ENCODE data around the gene NUTM2F.
A peak's percentile ranks its signal among the peaks of the same experiment; 100 is the strongest.
"Not testable (repeated sequence)": the region's sequence is repeated elsewhere in the genome, so short reads cannot be mapped to it uniquely, and the experiment has no call there.

Gene NUTM2F, protein sequence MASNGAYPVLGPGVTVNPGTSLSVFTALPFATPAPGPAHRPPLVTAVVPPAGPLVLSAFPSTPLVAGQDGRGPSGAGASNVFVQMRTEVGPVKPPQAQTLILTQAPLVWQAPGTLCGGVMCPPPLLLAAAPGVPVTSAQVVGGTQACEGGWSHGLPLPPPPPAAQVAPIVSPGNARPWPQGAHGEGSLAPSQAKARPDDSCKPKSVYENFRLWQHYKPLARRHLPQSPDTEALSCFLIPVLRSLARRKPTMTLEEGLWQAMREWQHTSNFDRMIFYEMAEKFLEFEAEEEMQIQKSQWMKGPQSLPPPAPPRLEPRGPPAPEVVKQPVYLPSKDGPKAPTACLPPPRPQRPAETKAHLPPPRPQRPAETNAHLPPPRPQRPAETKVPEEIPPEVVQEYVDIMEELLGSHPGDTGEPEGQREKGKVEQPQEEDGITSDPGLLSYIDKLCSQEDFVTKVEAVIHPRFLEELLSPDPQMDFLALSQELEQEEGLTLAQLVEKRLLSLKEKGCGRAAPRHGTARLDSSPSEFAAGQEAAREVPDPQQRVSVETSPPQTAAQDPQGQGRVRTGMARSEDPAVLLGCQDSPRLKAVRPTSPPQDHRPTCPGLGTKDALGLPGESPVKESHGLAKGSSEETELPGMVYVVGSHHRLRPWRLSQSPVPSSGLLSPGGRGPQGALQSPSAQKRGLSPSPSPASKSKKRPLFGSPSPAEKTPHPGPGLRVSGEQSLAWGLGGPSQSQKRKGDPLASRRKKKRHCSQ

DNA sequence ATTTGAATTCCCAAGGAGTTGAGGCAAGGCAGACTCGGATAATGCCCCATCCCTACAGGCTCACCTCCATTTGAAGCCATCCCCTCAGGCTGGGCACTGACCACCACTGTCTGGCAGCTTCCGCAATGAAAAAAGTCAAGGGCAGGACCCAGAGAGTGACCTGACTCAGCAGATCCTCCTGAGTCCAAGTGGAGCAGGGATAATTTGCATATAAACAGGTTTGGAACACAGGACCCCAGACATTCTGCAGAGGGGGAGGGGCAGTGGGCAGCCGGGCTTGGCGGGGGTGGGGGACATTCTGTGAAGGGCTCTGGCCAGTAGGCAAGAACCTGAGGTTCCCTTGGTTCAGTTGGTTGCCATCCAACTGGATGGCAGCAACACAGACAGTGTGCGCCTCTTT, at the start of gene NUTM2F:
NUTM2F (minus strand) TSS at position 101 of the 400 bp plus-strand sequence; CDS start at position 80, 21 bp downstream.
- H3K4me3 ChIP-seq (ENCODE audit: low read depth, low read length): not testable (repeated sequence)

DNA sequence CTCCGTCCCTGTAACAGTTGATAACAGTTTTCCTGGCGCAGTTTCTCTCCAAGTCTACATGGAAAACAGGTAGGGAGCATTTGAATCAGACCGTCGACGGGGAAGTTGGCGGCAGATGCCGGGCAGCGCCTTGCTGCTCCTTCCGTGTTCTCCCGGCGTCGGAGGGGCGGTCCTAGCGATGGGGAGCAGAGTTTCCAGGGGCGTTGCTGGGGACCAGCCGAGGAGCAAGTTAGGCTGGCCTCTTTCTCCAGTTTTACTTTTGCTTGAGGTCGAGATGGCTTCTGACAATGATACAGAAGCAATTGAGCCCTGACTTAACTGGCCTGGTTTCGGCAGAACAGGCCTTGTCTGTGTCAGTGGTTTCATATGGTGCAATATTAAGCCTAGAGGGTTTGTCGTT, 46.8 kb upstream of the NUTM2F start:
- peak overlapping the region; percentile 56 for H3K4me3 ChIP-seq (ENCODE audit: low read depth, low read length)

DNA sequence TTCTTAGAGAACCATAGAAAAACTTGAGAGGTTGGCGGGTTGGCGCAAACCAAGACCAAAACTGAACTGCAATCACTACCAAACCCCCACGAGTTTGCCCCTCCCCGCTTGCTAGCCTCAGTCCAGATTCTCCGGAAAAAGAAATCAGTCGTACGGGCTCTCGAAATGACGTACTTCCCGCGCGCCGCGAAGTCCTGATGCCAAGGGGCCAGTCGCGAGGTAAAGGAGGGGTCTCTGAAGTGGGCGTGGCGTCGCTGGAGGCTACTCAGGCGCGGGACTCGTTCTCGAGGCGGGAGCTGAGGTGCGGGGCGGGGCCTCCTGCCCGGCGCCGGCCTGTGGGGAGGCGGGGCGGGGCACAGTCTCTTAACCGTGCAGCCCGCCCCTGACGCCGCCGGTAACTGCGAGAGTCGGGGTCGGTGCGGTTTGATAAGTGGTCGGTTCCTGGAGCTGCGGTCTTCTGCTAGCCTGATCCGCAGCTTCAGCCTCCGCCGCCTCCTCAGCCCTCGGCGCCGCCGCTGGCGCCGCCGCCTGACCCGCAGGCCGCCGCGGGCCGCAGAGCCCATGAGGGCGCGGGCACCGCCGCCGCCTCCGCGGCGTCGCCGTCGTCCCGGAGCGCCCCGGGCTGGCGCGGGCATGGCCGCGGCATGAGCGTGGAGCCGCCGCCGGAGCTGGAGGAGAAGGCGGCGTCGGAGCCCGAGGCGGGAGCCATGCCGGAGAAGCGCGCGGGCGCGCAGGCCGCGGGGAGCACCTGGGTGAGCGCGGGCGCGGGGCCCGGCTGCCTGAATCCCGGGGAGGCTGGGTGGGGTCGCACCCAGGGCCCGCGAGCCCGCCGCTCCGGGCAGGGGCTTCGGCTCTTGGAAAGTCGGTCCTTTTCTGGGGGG, 46.0 kb upstream of the NUTM2F start:
- H3K4me3 ChIP-seq (ENCODE audit: low read depth, low read length): peak overlapping the region; percentile 56

DNA sequence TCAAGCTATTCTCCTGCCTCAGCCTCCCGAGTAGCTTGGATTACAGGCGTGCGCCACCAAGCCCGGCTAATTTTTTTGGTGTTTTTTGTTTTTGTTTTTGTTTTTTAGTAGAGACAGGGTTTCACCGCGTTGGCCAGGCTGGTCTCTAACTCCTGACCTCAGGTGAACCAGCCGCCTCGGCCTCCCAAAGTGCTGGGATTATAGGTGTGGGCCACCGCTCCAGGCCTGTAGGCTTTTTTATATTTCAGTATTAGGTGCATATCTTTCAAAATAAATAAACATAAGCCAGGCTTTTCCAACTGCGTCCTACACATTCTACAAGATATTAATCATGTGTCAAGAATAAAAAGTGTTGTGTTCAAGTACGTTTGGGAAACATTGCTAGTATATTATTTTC, 45.3 kb upstream of the NUTM2F start:
- peak overlapping the region; percentile 49 for H3K4me3 ChIP-seq (ENCODE audit: low read depth, low read length)

DNA sequence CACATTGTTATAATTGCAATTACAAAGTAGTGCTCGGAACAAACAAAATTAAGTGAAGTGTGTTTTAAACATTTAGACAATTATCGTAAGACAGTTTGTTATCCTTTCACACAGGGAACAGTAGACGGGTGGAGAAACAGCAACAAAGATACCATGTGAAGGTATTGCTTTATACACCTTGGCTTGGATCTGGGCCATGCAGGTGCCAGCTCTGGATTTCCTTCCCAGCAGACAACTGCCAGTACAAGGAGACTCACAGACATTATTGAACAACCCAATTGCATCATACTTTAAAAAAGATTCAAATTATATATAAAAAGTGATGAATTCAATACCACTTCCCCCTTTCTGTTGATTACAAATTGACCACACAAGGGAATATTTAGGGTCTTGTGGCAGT, 41.8 kb upstream of the NUTM2F start:
- H3K4me3 ChIP-seq (ENCODE audit: low read depth, low read length): not testable (repeated sequence)

DNA sequence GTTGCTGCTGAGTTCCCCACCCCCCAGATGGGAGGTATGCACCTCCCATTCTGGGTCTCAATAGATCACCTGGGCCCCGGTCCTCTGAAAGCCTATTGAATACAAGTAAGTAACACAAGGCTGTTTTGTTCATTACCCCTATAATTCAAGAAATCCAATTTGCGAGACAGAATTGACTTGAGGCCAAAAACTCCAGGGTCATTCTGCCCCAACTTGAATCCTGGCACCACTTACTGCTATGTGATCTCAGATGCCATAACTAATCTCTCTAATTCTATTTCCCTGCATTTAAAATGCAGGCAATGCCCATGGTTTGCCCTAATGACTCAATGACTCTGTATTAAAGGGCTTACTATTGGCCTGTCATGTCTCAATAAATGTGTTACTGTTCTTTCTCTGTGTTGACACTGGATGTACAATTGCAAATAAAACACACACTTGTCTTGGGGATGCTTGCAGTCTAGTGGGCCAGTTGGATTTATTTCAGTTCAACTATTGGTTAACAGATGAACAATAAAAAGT, 35.7 kb upstream of the NUTM2F start:
- not testable (repeated sequence) for H3K4me3 ChIP-seq (ENCODE audit: low read depth, low read length)

DNA sequence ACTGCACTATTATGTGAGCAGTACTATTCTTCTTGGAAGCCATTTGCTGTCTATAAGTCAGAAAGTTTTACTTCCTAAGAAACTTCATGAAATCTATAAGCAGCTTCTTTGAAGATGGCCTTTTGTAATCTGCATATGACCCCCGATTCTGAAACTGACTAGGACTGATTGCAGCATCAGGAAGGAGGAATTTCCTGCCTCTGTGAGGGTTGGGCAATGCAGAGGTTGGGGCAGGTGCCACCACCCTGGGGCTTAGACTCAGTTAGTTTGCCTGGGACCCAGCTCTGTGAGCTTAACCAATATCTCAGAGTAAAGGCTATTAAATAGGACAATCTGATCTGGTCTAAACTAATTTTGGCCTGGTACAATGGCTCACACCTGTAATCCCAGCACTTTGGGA, 28.7 kb upstream of the NUTM2F start:
- not testable (repeated sequence) for H3K4me3 ChIP-seq (ENCODE audit: low read depth, low read length)

DNA sequence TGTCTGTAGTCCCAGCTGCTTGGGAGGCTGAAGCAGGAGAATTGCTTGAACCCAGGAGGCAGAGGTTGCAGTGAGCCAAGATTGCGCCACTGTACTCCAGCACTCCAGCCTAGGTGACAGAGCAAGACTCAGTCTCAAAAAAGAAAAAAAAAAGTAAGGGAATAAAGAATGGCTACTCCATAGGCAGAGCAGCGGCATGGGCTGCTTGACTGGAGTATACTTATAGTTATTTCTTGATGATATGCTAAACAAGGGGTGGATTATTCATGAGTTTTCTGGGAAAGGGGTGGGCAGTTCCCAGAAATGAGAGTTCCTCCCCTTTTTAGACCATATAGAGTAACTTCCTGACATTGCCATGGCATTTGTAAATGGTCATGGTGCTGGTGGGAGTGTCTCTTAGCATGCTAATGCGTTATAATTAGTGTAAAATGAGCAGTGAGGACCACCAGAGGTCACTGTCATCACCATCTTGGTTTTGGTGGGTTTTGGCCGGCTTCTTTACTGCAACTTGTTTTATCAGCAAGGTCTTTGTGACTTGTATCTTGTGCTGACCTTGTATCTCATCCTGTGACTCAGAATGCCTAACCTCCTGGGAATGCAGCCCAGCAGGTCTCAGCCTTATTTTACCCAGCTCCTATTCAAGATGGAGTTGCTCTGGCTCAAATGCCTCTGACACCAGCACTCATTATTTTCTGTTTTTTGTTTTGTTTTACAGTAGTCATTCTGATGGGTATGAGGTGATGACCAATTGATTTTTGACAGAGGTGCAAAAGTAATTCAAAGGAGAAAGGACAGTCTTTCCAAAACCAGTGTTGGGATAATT, 23.7 kb upstream of the NUTM2F start:
- not testable (repeated sequence) for H3K4me3 ChIP-seq (ENCODE audit: low read depth, low read length)

DNA sequence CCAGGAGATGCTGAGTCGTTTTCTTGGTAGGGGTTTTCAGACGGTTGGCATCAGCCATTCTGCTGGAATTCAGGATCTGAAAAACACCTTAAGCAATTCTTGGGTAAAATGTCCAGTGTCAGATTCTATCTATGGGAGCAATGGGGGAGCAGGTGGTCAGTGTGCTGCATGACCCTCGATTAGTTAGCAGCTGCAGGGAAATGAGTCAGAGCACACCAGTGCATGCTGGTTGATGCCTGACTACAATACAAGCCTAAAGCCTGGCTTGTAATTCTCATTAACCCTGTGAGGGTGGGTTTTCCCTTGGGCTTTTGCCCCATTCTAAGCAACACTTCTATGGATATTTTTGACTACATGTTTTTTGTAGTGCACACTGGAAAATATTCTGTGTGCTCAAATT, 20.3 kb upstream of the NUTM2F start:
- H3K4me3 ChIP-seq (ENCODE audit: low read depth, low read length): not testable (repeated sequence)

DNA sequence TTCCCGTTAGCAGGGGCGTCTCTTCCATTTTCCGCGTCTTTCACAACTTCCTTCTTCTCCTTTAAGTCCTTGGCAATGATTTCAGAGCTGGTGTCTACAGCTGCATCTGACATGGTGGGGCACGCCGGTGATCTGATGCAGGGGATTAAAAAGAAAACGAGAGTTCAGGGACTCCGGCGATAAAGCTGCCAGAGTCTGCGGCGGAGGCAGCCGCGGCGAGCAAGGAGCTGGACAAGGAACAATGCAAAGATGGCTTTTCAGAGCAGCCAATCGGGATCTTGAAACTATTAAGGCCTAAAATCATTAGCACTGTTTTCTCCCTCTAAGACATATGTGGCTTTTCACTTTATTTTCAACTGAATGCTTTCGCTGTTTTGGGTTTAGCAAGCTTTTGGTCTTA, 19.0 kb upstream of the NUTM2F start:
- H3K4me3 ChIP-seq (ENCODE audit: low read depth, low read length): not testable (repeated sequence)

DNA sequence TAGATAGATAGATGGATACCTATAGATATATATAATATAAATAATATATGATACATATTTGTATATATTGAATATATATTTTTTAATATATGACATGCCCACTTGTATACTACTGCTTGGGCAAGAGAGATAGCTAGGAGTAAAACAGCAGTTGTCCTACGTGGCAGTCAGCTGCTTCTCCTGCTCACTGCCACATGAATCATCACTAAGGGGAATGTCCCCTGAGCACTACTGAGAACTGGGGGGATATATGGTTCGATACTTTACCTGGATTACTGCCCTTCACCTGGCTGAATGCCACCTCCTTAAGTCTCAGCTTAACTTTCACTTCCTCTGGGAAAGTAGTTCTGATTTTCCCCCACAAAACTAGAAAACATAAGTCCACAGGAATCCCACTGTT, 13.3 kb upstream of the NUTM2F start:
- H3K4me3 ChIP-seq (ENCODE audit: low read depth, low read length): not testable (repeated sequence)

DNA sequence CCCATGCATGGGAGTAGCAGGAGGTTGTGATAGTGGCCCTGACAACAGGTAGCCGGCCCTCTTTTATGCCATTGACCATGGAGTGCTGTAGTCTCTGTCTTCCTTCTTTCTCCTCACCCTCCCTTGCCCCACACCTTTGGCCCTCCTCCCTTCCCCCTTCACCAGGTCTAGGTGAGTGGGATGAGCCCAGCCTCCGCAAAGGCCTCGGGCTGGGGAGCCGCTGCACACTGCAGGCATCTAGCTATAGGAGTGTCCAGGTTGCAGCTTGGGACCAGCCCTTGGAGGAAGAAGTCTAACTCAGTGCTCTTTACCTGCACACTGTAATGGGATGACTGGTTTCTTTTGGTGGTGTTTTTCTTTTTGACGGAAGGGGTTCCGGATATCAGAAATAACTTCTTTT, 12.3 kb upstream of the NUTM2F start:
- not testable (repeated sequence) for H3K4me3 ChIP-seq (ENCODE audit: low read depth, low read length)

DNA sequence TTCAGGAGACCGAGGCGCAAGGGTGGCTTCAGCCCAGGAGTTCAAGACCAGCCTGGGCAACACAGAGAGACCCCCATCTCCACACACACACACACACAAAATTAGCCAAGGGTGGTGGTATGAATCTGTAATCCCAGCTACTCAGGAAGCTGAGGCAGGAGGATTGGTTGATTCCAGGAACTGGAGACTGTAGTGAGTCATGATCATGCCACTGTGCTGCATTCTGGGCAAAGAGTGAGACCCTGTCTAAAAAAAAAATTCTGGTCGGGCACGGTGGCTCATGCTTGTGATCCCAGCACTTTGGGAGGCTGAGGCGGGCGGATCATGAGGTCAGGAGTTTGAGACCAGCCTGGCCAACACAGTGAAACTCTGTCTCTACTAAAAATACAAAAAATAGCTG, 11.2 kb upstream of the NUTM2F start:
- H3K4me3 ChIP-seq (ENCODE audit: low read depth, low read length): not testable (repeated sequence)

DNA sequence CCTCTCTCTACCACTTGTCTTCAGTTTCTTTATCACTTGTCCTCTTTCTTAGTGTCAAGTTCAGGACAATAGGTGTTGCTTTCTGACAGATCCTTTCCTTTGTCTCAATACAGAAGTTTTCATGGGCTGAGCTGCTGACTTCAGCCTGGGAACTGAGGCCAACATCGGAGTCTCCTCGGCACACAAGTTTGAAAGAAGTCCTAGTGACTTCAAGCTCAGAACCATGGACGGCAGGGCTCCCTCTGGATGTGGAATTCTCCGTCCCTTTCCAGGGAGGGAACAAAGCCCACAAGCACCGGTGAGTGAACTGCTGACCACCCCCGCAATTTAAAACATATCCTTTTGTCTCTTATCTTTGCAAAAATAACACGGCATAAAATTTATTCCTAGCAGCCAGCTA, 10.3 kb upstream of the NUTM2F start:
- H3K4me3 ChIP-seq (ENCODE audit: low read depth, low read length): not testable (repeated sequence)

DNA sequence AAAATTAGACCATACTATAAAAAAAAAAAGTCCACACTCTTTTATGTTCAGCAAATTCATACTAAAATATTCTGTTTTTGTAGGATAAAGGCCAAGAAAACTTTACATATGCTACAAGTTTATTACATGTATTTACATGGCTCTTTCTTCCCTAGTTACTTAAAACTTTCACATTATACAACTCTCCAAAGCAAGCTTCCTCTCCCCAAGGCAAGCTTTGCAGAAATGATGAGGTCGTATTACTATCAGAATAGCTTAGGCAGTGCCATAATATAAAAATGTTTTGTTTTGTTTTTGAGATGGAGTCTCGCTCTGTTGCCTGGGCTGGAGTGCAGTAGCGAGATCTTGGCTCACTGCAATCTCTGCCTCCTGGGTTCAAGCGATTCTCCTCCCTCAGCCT, 8.0 kb upstream of the NUTM2F start:
- H3K4me3 ChIP-seq (ENCODE audit: low read depth, low read length): not testable (repeated sequence)

DNA sequence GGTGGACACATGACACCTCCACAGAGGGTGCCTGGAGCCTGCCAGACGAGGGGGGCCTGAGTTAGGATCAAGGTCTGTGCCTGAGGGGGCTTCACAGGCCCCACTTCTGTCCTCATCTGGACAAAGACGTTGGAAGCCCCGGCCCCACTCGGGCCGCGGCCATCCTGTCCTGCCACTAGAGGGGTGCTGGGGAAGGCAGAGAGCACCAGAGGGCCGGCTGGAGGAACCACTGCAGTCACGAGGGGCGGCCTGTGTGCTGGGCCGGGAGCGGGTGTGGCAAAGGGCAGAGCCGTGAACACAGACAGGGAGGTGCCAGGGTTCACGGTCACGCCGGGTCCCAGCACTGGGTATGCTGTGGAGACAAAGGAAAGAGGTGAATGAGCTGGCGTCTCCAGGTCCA, 2.9 kb downstream of the NUTM2F start:
- H3K4me3 ChIP-seq (ENCODE audit: low read depth, low read length): not testable (repeated sequence)

DNA sequence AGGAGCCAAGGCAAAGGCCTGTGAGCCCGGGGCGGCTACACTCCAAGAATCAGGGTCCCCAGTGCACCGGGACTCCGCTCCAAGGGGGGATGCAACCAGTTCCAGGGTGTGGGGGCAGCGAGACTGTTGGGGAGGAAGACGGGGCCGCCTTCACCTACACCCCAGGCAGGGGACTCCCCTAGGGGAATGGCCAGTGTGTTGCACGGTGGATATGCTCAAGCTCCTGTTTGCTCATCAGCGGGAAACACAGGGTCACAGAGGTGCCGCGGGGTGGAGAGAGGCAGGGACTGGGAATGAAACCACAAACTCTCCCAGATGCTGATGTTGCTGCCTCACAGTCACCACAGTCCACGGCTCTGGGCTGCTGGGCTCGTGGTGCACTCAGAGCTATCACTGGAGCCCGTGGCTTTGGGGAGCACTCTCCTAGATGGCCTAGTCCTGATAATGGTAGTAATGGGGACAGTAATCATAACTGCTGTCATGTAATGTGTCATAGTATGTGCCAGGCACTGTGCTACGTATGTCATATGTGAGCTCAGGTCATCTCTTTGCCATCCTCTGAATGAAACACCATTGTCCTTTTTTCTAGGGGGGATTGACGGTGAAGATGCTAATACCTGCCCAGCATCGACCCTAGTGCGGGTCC, 5.2 kb downstream of the NUTM2F start:
- not testable (repeated sequence) for H3K4me3 ChIP-seq (ENCODE audit: low read depth, low read length)

DNA sequence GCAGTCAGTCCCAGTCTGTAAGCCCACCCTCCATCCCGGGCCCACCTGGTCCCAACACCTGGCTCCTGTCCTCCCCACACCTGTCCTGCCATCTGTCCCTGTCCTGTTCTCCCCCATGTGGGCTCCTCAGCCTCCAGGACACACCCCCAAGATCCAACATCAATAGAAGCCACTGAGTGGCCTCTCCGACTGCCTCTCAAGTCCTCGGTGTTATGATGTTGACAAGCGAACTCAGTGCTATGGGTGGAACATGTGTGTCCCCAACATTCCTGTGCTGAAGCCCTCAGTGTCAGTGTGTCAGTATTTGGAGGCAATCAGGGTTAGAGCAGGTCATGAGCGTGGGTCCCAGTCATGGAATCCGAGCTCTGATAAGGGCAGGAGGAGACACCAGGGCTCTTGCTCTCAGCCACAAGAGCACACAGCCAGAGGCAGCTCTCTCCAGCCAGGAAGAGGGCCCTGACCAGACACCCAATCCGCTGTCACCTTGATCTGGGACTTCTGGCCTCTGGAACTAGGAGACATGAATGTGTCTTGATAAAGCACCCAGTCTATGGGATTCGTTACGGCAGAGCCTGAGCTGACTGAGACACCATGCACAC, 6.0 kb downstream of the NUTM2F start:
- not testable (repeated sequence) for H3K4me3 ChIP-seq (ENCODE audit: low read depth, low read length)

All from WI38 (cell line).